Cardiac fibroblast (primary cell): ENCODE data around the gene CYB5B.

Experiments
- DNase-seq, 2 donors: peaks; one replicate each; pipeline versions ENCODE4 v3.0.0 to v3.0.0-alpha.2; 2010; ENCODE audit warnings: low read depth in 2 of 2
- H3K4me3 ChIP-seq, 2 donors: replicated peaks in 1 of 2; 1 replicate in 1 of 2; 2 replicates in 1 of 2; pipeline ENCODE4 v1.5.1; 2011; ENCODE audit warnings: low read depth in 2 of 2, low read length in 2 of 2, mild to moderate bottlenecking in 2 of 2, moderate library complexity in 1 of 2
- CTCF ChIP-seq: IDR thresholded peaks from one replicate; pipeline ENCODE4 v1.5.1; 2011; ENCODE audit warnings: low read depth, mild to moderate bottlenecking, low read length, inconsistent platforms

The CYB5B gene

GRCh38 chr16:69465881-69466280, 41.5 kb downstream of the CYB5B start:
- no peak for TF ChIP-seq CTCF
- DNase-seq = no peak
- H3K4me3 ChIP-seq = no peak overlapping the region

GRCh38 chr16:69466547-69466946, 42.1 kb downstream of the CYB5B start:
- DNase-seq = no peak
- no peak for TF ChIP-seq CTCF
- H3K4me3 ChIP-seq = no peak overlapping the region

GRCh38 chr16:69467080-69467479, 42.7 kb downstream of the CYB5B start:
- DNase-seq = no peak
- no peak for TF ChIP-seq CTCF
- H3K4me3 ChIP-seq = no peak overlapping the region

GRCh38 chr16:69467531-69468204, 43.2 kb downstream of the CYB5B start:
- no peak overlapping the region for H3K4me3 ChIP-seq
- DNase-seq = no peak
- no peak for TF ChIP-seq CTCF

GRCh38 chr16:69469807-69470561, 45.6 kb downstream of the CYB5B start:
- DNase-seq = no peak
- TF ChIP-seq CTCF = no peak
- H3K4me3 ChIP-seq = no peak overlapping the region

GRCh38 chr16:69471121-69471520, 46.7 kb downstream of the CYB5B start:
- no peak for TF ChIP-seq CTCF
- H3K4me3 ChIP-seq = no peak overlapping the region
- DNase-seq = no peak
